CD4-positive, alpha-beta T cell treated with Interleukin-6 for 4 hours (primary cell): Measurements from ENCODE around the gene HEBP1.

Experiments used
- DNase-seq: peaks from one replicate; pipeline ENCODE4 v3.0.0-alpha.2; 2020; ENCODE audit warnings: mixed read lengths

Gene HEBP1

DNA sequence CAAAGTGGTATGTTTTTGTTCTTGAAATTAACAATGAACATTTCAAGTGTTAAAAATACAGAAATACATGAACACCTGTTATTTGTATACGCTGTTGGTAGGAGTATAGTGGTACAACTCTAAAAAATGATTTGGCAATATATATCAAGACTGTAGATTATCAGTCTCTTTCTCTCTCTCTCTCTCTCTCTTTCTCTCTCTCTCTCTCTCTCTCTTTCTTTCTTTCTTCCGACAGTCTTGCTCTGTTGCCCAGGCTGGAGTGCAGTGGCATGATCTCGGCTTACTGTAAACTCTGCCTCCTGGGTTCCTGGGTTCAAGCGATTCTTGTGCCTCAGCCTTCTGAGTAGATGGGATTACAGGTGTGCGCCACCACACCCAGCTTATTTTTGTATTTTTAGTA, 12.6 kb downstream of the HEBP1 start:
- no peak for DNase-seq

DNA sequence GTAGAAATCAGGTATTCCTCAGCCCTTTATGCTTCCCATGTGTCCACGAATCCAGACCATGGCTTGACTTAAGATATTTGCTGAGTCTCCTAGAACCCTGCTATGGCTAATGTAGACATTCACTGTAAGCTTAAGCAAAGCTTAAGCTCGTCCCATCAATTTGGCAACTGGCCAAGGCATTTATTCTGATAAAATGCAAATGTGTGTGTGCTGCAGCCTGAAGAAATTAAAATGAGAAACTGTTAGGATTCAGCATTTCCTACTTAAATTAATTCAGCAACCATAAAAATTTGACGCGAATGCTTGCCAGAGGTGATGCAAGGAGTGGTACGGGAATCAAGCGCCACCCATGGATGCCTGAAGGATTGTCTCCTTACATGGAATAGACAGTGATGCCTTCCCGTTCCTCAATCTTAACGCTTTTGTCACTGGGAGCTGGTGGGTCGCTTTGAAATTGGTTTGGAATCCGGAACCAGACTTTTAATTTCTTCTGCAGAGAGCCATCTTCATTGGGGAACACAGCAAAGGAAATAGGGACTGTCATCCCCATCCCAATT, 13.2 kb downstream of the HEBP1 start:
- DNase-seq, result no peak

GRCh38 chr12:12985817-12986408, 14.2 kb downstream of the HEBP1 start:
- peak; percentile 10 for DNase-seq

GRCh38 chr12:12984149-12984548, 15.9 kb downstream of the HEBP1 start:
- no peak for DNase-seq

- DNase-seq, result peak; percentile 30
These were observed 16.5 kb downstream of the HEBP1 start for GRCh38 chr12:12983420-12984035.

DNA sequence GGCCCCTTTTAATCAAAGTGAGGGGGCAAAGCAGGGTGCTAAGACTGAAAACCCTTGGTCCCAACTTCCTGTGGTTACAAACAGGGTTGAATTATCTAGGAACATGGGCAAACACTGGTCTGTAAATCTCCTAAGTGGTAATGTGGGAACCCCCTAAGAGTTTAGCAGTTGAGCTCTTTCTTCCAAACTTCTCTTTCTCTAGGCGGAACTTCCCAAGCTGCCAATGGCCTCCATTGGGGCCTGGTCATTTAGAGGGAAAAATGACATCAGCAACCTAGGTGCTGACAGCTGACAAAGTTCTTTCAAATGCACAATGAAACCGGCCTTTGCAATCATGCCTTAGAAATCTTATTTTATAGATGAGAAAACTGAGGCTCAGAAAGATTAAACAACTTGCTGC, 17.7 kb downstream of the HEBP1 start:
- DNase-seq, result no peak

- DNase-seq, result no peak
These were observed 20.3 kb downstream of the HEBP1 start for GRCh38 chr12:12979731-12980259.

- DNase-seq, result no peak
These were observed 20.9 kb downstream of the HEBP1 start for GRCh38 chr12:12979126-12979525.

DNA sequence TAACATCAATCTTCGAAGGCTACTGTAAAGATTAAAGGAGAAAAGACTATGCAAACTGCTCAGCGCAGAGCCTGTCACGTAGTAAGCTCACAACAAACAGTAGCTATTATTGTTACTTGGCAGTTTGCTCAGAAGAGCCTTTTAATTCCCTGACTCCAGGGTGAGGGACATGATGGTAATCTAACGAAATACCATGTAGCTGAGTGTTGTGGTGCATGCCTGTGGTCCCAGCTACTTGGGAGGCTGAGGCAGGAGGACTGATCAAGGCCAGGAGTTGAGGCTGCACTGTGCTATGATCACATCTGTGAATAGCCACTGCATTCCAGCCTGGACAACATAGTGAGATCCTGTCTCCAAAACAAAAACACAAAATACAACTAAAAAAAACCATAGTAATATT, 22.8 kb downstream of the HEBP1 start:
- no peak for DNase-seq

- no peak for DNase-seq
These were observed 23.7 kb downstream of the HEBP1 start for GRCh38 chr12:12976366-12976765.

DNA sequence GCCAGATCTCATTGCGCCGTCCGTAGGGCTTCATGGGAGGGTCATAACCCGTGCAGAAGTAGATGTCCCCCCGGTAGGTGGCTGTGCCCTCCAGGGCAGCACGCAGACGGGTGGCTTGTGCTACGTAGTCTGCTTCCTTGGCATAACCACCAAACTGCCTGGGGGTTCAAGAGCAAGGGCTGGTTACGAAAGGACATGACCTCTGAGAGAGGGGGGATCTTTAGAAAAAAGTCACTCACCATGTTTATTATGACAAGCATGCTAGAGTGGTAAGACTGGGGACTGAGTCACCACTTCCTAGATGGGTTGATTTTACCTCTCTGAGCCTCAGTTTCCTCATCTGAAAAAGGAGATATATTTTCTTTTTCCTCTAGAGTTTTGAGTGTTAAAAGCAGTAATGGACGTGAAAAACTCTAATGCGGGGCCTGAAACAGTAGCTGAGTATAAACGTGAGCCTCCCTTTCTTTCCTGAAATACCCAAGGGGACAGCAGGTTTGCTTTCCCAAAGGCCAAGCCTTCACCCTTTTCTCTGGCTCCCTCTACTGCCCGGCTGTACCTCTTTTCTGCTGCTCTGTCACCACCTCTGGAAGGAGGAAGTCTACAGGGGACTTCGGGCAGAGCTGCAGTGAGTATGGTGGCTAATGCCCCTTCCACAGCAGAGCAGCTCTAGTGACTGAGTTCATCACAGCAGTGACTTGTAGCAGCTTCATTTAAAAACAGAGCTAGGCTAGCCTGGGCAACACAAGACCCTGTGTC, 24.6 kb downstream of the HEBP1 start:
- no peak for DNase-seq

DNA sequence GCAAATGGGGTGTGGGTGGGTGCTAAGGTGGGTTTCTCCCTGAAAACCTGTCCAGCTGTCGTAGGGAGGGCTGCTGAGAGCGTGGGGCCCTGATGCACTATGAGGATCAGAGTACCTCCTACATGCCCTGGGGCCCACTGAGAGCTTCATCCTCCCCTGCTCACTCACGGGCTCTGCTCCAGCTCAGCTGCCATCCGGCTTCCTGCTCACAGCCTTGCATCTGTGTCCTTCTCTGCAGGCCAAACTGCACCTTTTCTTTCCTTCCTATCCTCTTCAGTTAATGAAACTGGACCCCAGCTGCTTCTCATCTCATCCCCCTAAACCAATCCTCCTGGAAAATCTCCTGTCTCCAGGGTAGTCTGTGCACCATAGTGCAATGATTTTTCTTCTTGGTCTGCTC, 25.9 kb downstream of the HEBP1 start:
- DNase-seq, result no peak

DNA sequence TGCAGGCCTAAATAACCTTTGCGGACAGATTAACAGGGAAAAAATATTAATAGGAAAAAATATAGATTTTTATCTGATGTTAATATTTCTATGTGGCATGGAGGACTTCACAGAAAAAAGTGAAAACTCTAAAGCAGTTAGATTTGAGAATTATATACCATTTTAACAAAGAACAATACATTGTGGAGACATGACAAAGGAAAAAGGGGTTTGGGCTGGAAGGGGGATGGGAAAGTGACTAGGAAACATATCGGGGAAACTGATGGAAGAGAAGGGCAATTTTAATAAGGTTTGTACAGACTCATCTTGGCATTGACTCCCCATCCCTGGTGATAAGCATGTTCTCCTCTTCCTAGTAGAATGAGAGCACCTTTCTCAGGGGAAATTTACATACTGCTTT, 27.0 kb downstream of the HEBP1 start:
- no peak for DNase-seq

- no peak for DNase-seq
These were observed 34.2 kb downstream of the HEBP1 start for GRCh38 chr12:12965836-12966235.

DNA sequence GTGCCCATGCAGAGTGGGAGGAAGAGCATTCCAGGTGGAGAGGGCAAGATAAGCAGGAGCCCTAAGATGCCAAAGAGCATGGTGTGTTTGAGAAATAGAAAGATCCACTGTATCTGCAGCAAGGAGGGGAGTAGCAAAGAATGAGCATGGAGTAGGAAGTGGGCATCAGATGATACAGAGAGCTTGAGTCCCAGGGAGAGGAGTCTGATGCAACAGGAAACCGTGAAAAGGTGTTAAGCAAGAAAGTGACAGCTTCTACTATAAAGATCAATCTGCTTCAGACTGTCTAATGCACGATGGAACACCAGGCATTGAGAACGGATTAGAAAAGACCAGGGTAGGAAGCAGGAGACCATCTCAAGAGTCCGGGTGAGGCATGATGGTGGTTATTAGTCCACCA, 35.8 kb downstream of the HEBP1 start:
- DNase-seq, result no peak

DNA sequence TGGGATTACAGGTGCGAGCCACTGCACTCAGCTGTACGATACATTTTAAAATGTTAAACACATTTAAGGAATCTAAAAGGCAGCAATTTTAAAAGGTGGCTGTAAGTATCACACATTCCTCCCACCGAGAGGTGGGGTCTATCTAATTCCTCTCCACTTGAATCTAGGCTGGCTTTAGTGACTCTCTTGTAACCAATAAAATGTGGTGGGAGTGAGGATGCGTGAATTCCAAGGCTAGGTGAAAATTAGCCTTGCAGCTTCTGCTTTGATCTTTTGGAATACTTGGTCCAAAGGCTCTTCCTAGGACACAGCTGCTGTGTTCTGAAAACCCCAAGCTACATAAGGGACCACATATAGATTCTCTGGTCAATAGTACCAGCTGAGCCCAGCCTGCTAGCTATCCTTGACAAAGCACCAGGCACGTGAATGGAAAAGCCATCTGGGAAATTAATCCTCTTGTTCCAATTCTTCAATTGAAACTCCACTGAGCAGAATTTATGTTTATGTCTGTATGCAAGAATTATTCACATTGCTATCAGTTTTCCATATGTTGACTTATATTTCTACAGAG, 39.3 kb downstream of the HEBP1 start:
- no peak for DNase-seq

- no peak for DNase-seq
These were observed 41.2 kb downstream of the HEBP1 start for GRCh38 chr12:12958886-12959285.

DNA sequence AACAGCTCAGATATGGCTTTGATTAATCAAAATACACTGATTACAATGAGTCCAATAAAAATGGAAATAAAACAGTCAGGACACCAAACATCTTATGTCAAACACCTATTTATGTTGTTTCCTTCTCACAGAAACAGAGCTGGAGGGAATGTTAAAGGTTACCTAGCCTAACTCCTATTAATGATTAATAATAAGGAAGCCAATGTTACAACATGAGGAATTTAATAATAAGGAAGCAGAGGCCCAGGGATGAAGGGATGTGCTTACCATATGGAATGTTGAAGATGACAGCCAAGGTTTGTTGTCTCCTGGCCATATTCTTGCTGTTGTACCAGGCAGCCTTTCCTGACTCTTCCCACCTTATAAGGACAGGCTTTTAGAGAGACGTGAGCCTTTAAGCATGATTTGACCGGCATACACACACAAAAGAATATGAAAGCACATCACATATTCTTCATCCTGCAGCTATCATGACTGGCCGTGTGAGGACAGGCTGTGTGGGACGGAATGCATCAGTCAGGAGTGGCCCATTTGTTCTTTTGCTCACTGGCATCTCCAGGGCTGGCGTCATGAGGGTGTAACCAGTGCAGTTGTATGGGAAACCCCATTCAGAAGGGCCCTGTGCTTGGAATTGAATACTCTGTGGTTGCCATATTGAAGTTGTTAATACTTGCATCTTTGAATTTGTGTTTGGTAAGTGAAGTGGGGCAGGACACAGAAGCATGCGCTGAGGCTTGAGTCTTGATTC, 45.0 kb downstream of the HEBP1 start:
- no peak for DNase-seq

DNA sequence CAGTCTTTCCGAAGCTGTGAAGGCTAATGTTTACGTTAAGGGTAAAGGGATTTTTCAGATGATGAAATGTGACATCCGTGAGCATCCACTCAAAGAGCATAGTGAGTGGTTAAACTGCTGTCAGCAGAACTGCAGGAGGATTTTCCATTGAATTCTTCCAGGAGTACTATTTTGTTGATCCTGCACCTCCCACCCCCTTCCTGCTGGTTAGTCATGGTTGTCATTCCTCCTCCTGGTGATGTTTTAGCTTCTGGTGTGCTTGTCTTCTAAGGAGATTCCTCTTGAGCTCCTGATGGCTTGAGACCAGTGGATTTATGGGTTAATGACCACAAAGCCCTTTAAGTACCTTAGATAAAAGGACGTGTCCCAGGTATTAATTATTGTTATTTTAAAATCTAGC, 45.7 kb downstream of the HEBP1 start:
- DNase-seq, result no peak

- no peak for DNase-seq
These were observed 48.0 kb downstream of the HEBP1 start, which contains the start of gene GPRC5D for GRCh38 chr12:12952036-12952435. GPRC5D (minus strand) TSS chr12:12952170; CDS start chr12:12950384, 1,786 bp downstream.

- no peak for DNase-seq
These were observed 48.6 kb downstream of the HEBP1 start for GRCh38 chr12:12951504-12951903.

GRCh38 chr12:12947902-12948301, 52.2 kb downstream of the HEBP1 start:
- DNase-seq, result no peak
